Activated B cell treated with CpG ODN at 0.5 μM for 24 hours (primary cell): ENCODE results near the gene MED12L. TPM values are rescaled to one million over a fixed set of nuclear protein-coding genes. Genes with fewer than 3 reads are reported as not detected.

Experiments used
- ATAC-seq: fragments of 200-7000 bp; cut with Tn5 transposase; one replicate; pipeline ENCODE4 v1.10.0; 2021; ENCODE audit warnings: low read depth, mild to moderate bottlenecking, moderate library complexity
- CTCF ChIA-PET: fragments of 350-600 bp; sonication (Branson Sonifier 250); formaldehyde crosslinking; loops from one replicate; lab custom pipeline; 2021; ENCODE audit warnings: antibody characterized with exemption; lab: Charles Lee
- POLR2A ChIA-PET: fragments of 350-600 bp; sonication (Branson Sonifier 250); formaldehyde crosslinking; loops from one replicate; lab custom pipeline; 2021; ENCODE audit warnings: antibody characterized with exemption; lab: Charles Lee
- DNase-seq: peaks from one replicate; pipeline ENCODE4 v3.0.0; 2022
- H3K27ac Mint-ChIP-seq: one replicate; pipeline ENCODE4 v1.8.0; 2020; ENCODE audit warnings: mixed read lengths
- H3K27me3 Mint-ChIP-seq: one replicate; pipeline ENCODE4 v1.8.0; 2021; ENCODE audit warnings: mixed read lengths
- H3K36me3 Mint-ChIP-seq: one replicate; pipeline ENCODE4 v1.8.0; 2021; ENCODE audit warnings: low read depth, mixed read lengths
- H3K4me1 Mint-ChIP-seq: one replicate; pipeline ENCODE4 v1.8.0; 2021; ENCODE audit warnings: mixed read lengths
- H3K4me3 Mint-ChIP-seq: one replicate; pipeline ENCODE4 v1.8.0; 2020; ENCODE audit warnings: mild to moderate bottlenecking, mixed read lengths
- H3K9me3 Mint-ChIP-seq: one replicate; pipeline ENCODE4 v1.8.0; 2020; ENCODE audit warnings: mixed read lengths
- intact Hi-C: fragments of 100-400 bp; cut with micrococcal nuclease; formaldehyde crosslinking; loops from one replicate; pipeline ENCODE4 v1.15.1; 2024
- total RNA-seq: library from RNA; stranded (reverse); gene quantifications from 2 replicates; pipeline ENCODE4 v1.2.3, GENCODE V29; 2022
- TF ChIP-seq, protein P1 (sequence below): fragments of 200-600 bp; IDR thresholded peaks from one replicate; pipeline ENCODE4 v1.8.0; 2022; ENCODE audit warnings: antibody characterized with exemption, mild to moderate bottlenecking

The MED12L gene
- total RNA-seq, 1 donor from 2014 or later = 1.5 TPM

DNA sequence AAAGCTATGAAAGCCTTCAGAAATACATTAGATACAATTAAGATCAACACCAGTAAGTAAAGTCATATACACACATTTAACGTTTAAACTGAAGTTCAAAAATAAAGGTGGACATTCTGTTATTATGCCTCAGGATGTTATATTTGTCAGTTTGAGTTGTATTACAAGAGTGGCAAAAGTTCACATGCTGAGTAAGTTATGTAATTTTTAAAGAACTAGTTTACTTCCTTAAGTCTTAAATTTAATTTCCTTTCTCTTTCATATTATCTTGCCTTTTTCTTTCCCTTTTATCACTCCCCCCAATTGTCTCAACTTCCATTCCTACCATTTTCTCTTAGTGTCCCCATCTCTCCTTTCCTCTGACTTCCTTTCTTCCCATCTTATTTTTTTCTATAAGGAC, 236.1 kb downstream of the MED12L start:
- no peak for DNase-seq
- POLR2A ChIA-PET = no interaction called here
- no peak overlapping the region for H3K4me3 Mint-ChIP-seq
- intact Hi-C loops = no loop called here
- ATAC-seq = no peak
- CTCF ChIA-PET = interaction anchor here (0.7 to 0.8 kb wide), 2 partner anchors 11 to 441 kb away, joined by 3 read pairs; no protein-coding TSS in a partner anchor
- TF ChIP-seq, protein P1, sequence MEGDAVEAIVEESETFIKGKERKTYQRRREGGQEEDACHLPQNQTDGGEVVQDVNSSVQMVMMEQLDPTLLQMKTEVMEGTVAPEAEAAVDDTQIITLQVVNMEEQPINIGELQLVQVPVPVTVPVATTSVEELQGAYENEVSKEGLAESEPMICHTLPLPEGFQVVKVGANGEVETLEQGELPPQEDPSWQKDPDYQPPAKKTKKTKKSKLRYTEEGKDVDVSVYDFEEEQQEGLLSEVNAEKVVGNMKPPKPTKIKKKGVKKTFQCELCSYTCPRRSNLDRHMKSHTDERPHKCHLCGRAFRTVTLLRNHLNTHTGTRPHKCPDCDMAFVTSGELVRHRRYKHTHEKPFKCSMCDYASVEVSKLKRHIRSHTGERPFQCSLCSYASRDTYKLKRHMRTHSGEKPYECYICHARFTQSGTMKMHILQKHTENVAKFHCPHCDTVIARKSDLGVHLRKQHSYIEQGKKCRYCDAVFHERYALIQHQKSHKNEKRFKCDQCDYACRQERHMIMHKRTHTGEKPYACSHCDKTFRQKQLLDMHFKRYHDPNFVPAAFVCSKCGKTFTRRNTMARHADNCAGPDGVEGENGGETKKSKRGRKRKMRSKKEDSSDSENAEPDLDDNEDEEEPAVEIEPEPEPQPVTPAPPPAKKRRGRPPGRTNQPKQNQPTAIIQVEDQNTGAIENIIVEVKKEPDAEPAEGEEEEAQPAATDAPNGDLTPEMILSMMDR = no peak
- H3K36me3 Mint-ChIP-seq = no peaks in the 10 kb centered on the region
- H3K27me3 Mint-ChIP-seq = no peaks in the 10 kb centered on the region
- no peaks in the 10 kb centered on the region for H3K9me3 Mint-ChIP-seq
- H3K27ac Mint-ChIP-seq = no peak overlapping the region
- peaks cover 12% of the 10 kb centered on the region for H3K4me1 Mint-ChIP-seq

DNA sequence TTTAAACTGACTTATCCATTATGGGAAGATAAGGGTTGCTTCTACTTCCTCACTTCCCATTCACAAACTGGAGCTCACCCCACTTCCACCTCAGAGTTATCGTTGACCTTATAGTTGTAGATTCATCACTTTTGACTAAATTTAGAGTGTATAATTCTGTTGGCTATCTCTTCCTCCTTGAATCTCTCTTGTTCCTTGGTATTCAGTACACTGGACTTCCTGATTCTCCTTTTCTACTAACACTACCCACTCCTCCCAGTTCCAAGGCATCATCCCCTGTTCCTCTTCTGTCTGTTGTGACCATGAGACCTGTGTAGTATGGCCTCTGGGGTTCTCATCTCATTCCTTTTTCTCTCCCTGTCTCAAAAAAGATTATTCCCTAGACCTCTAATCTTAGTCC, 237.0 kb downstream of the MED12L start:
- Mint-ChIP-seq H3K27me3 (no peaks in the 10 kb centered on the region), H3K36me3 (no peaks in the 10 kb centered on the region), H3K4me3 (no peak overlapping the region), H3K27ac (no peak overlapping the region), H3K9me3 (no peaks in the 10 kb centered on the region), H3K4me1 (peaks cover 14% of the 10 kb centered on the region)
- TF ChIP-seq, protein P1 = no peak
- intact Hi-C loops = no loop called here
- DNase-seq = no peak
- CTCF ChIA-PET = no interaction called here
- POLR2A ChIA-PET = no interaction called here
- no peak for ATAC-seq

DNA sequence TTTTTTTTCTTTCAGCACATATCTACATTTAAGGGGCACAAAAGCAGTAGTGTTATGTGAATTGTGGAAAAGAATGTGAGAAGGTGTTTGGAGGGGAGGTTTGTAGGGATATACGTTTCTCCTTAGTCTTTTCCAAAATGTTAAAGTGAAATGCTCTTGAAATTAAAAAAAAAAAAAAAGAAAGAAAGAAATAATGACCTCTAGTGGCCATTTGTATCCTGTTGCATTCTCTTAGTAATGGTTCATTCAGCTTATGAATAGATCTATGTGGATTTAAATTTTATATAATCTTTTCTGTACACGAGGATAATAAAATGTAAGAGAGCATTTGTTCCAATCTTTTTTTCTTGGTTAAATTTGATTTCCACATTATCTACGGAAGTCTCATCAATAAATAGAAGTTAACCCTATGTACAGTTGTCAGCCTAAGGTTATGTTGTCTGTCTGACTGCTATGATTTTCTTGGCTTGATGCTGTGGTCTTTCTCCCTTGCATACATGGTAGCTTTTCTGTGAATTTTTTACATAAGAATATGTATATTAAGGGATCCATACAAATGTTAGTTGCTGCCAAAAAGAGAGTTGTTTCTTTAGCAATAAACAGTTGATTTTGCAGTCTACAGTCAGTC, 242.2 kb downstream of the MED12L start:
- POLR2A ChIA-PET = interaction anchor here (0.7 kb wide), 2 partner anchors 42 to 624 kb away, joined by 5 to 6 read pairs; no protein-coding TSS in a partner anchor
- intact Hi-C loops = loop anchor here (1.0 to 2.0 kb wide), 3 partner anchors 55 to 159 kb away; no protein-coding TSS in a partner anchor
- peak; percentile 30 for ATAC-seq

DNA sequence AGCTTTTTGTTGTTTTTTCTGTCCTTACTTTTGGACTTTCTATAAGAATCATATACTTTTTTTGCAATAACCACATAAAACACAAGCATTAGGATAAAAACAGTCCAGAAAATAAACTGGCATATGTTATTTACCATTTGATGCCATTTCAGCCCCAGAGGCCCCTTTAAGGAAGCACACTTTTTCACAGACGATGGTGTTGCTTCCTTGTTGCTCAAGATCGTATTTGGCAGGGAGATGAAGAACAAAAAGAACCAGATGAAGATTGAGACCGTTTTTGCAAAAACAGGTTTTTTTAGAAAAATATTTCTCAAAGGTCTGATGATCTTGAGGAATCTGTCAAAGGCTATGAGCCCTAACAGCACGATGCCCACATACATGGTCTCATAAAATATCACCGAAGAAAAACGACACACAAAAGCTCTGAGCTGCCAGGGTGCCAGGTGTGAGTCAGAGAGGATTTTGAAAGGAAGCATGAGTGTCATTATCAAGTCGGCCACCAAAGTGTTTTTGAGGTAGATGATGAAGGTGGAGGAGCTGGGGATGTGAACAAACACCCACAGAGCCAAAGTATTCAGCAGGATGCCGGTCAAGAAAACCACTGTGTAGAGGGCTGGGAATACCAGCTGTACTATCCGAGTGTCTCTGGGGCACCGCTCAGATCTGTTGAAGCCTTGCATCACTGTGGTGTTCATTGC, 243.0 kb downstream of the MED12L start:
- peak overlapping the region; percentile 82 for H3K4me3 Mint-ChIP-seq
- intact Hi-C loops = loop anchor here (1.0 to 2.0 kb wide), 3 partner anchors 54 to 160 kb away; no protein-coding TSS in a partner anchor
- CTCF ChIA-PET = interaction anchor here (0.5 to 1.8 kb wide), 11 partner anchors 11 to 191 kb away, joined by 3 to 5 read pairs (median 4); no protein-coding TSS in a partner anchor
- TF ChIP-seq, protein P1 = no peak
- H3K27ac Mint-ChIP-seq = peak overlapping the region; percentile 90
- H3K36me3 Mint-ChIP-seq = no peaks in the 10 kb centered on the region
- POLR2A ChIA-PET = interaction anchor here (0.7 kb wide), 2 partner anchors 20 to 42 kb away, joined by 3 to 6 read pairs; no protein-coding TSS in a partner anchor
- no peaks in the 10 kb centered on the region for H3K27me3 Mint-ChIP-seq
- peak; percentile 17 for DNase-seq
- ATAC-seq = peak; percentile 71
- H3K4me1 Mint-ChIP-seq = peaks cover 33% of the 10 kb centered on the region
- no peaks in the 10 kb centered on the region for H3K9me3 Mint-ChIP-seq

More for the DNA sequence above, 242.2 kb downstream of the MED12L start:
- Mint-ChIP-seq H3K27ac (peak overlapping the region; percentile 90), H3K27me3 (no peaks in the 10 kb centered on the region), H3K4me3 (peak overlapping the region; percentile 82), H3K4me1 (peaks cover 33% of the 10 kb centered on the region), H3K36me3 (no peaks in the 10 kb centered on the region), H3K9me3 (no peaks in the 10 kb centered on the region)
- CTCF ChIA-PET = interaction anchor here (0.5 to 1.8 kb wide), 9 partner anchors 12 to 190 kb away, joined by 3 to 5 read pairs (median 4); no protein-coding TSS in a partner anchor
- TF ChIP-seq, protein P1 = no peak
- no peak for DNase-seq

DNA sequence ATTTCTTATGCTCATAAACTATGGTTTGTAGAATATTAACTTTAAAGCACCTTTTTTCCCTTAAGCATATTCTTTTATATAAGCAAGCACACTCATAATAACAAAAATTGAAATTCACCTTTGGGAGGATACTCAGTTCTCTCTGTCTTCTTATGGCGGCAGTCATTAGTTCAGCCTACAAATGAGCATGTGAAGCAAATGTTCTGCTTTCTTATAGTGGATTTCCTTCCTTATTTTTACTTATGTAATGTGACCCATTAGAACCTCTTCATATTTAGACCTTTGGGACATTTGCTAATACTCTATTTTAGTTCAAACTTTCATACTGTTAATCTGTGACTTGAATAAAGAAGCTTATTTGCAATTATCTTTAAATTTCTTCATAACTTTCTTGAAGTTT, 243.9 kb downstream of the MED12L start, which contains the start of gene P2RY13:
TSS of gene P2RY13 (minus strand) at position 187 of the 400 bp plus-strand sequence. CDS start at position 166, 21 bp downstream.
- Mint-ChIP-seq H3K4me3 (peak within 1 kb of the TSS; percentile 82), H3K4me1 (peaks cover 33% of the 10 kb centered on the region), H3K36me3 (no peaks in the 10 kb centered on the region), H3K9me3 (no peaks in the 10 kb centered on the region), H3K27me3 (no peaks in the 10 kb centered on the region), H3K27ac (peak within 1 kb of the TSS; percentile 90)
- DNase-seq (no peak), ATAC-seq (no peak)
- intact Hi-C loops = loop anchor here (2.0 kb wide), 2 partner anchors 53 to 161 kb away; no protein-coding TSS in a partner anchor
- CTCF ChIA-PET = interaction anchor here (1.3 to 1.8 kb wide), 2 partner anchors 22 to 50 kb away, joined by 5 read pairs; no protein-coding TSS in a partner anchor
- POLR2A ChIA-PET = no interaction called here
- TF ChIP-seq, protein P1 = no peak
